ENCODE data around the gene EPHA6. TPM values are rescaled to one million over a fixed set of nuclear protein-coding genes. Genes with fewer than 3 reads are reported as not detected.
"Not testable (repeated sequence)": the region's sequence is repeated elsewhere in the genome, so short reads cannot be mapped to it uniquely, and the experiment has no call there.

EPHA6 gene
- total RNA-seq, 1 donor from 2014 or later: not detected

- no peak for DNase-seq (ENCODE audit: low read depth)
Measured at GRCh38 chr3:97265237-97266005, 451.0 kb downstream of the EPHA6 start.

- no peak for DNase-seq (ENCODE audit: low read depth)
Measured at GRCh38 chr3:97269202-97269601, 454.8 kb downstream of the EPHA6 start.

GRCh38 chr3:97276879-97277550 is 462.6 kb downstream of the EPHA6 start:
- DNase-seq (ENCODE audit: low read depth): not testable (repeated sequence)

- DNase-seq (ENCODE audit: low read depth): no peak
Measured at GRCh38 chr3:97277708-97278107, 463.3 kb downstream of the EPHA6 start.

GRCh38 chr3:97278506-97278905 is 464.1 kb downstream of the EPHA6 start:
- no peak for DNase-seq (ENCODE audit: low read depth)

- DNase-seq (ENCODE audit: low read depth): no peak
Measured at GRCh38 chr3:97291901-97292300, 477.5 kb downstream of the EPHA6 start.

- DNase-seq (ENCODE audit: low read depth): no peak
Measured at GRCh38 chr3:97293596-97294131, 479.3 kb downstream of the EPHA6 start.

GRCh38 chr3:97297032-97297431 is 482.6 kb downstream of the EPHA6 start:
- DNase-seq (ENCODE audit: low read depth): no peak

GRCh38 chr3:97301114-97301513 is 486.7 kb downstream of the EPHA6 start:
- no peak for DNase-seq (ENCODE audit: low read depth)

GRCh38 chr3:97306226-97306625 is 491.8 kb downstream of the EPHA6 start:
- DNase-seq (ENCODE audit: low read depth): no peak

GRCh38 chr3:97338375-97338774 is 524.0 kb downstream of the EPHA6 start:
- no peak for DNase-seq (ENCODE audit: low read depth)

GRCh38 chr3:97340940-97341339 is 526.5 kb downstream of the EPHA6 start:
- DNase-seq (ENCODE audit: low read depth): no peak

GRCh38 chr3:97347780-97348179 is 533.4 kb downstream of the EPHA6 start:
- no peak for DNase-seq (ENCODE audit: low read depth)

- no peak for DNase-seq (ENCODE audit: low read depth)
Measured at GRCh38 chr3:97350971-97351370, 536.6 kb downstream of the EPHA6 start.

GRCh38 chr3:97353176-97353575 is 538.8 kb downstream of the EPHA6 start:
- DNase-seq (ENCODE audit: low read depth): no peak

GRCh38 chr3:97359977-97360376 is 545.6 kb downstream of the EPHA6 start:
- no peak for DNase-seq (ENCODE audit: low read depth)

GRCh38 chr3:97360804-97361203 is 546.4 kb downstream of the EPHA6 start:
- DNase-seq (ENCODE audit: low read depth): no peak

- no peak for DNase-seq (ENCODE audit: low read depth)
Measured at GRCh38 chr3:97384583-97384982, 570.2 kb downstream of the EPHA6 start.

GRCh38 chr3:97388774-97389173 is 574.4 kb downstream of the EPHA6 start:
- no peak for DNase-seq (ENCODE audit: low read depth)

GRCh38 chr3:97389936-97390335 is 575.5 kb downstream of the EPHA6 start:
- no peak for DNase-seq (ENCODE audit: low read depth)

GRCh38 chr3:97391167-97391566 is 576.8 kb downstream of the EPHA6 start:
- no peak for DNase-seq (ENCODE audit: low read depth)

- DNase-seq (ENCODE audit: low read depth): no peak
Measured at GRCh38 chr3:97409612-97410011, 595.2 kb downstream of the EPHA6 start.

GRCh38 chr3:97421565-97421964 is 607.2 kb downstream of the EPHA6 start:
- no peak for DNase-seq (ENCODE audit: low read depth)
